Choroid plexus epithelial cell (primary cell): ENCODE data around the gene PRKN.

ENCODE experiments used
- DNase-seq: peaks from one replicate; pipeline ENCODE4 v3.0.0-alpha.2; 2010; ENCODE audit warnings: low read depth
- H3K4me3 ChIP-seq: 2 replicates; pipeline ENCODE4 v1.5.1; 2011; ENCODE audit warnings: low read depth, mild to moderate bottlenecking, control low read depth, low read length, moderate library complexity
- CTCF ChIP-seq: conservative IDR thresholded peaks from 2 replicates; pipeline ENCODE4 v1.5.1; 2011; ENCODE audit warnings: low read depth, mild to moderate bottlenecking, control low read depth, inconsistent platforms, low read length, moderate library complexity

Gene PRKN

GRCh38 chr6:161354956-161355355, 1372.6 kb downstream of the PRKN start:
- no peak for DNase-seq
- no peak for TF ChIP-seq CTCF
- H3K4me3 ChIP-seq = no peak overlapping the region

- no peak overlapping the region for H3K4me3 ChIP-seq
- DNase-seq = no peak
- TF ChIP-seq CTCF = no peak
Measured at GRCh38 chr6:161354276-161354840, 1373.2 kb downstream of the PRKN start.

GRCh38 chr6:161353208-161353613, 1374.4 kb downstream of the PRKN start:
- H3K4me3 ChIP-seq = no peak overlapping the region
- TF ChIP-seq CTCF = no peak
- peak; percentile 47 for DNase-seq

GRCh38 chr6:161351858-161352257, 1375.7 kb downstream of the PRKN start:
- H3K4me3 ChIP-seq = no peak overlapping the region
- DNase-seq = no peak
- TF ChIP-seq CTCF = no peak

GRCh38 chr6:161349886-161350285, 1377.7 kb downstream of the PRKN start:
- no peak for TF ChIP-seq CTCF
- no peak overlapping the region for H3K4me3 ChIP-seq
- DNase-seq = no peak

GRCh38 chr6:161348628-161348994, 1379.0 kb downstream of the PRKN start:
- H3K4me3 ChIP-seq = no peak overlapping the region
- TF ChIP-seq CTCF = no peak
- no peak for DNase-seq

- no peak overlapping the region for H3K4me3 ChIP-seq
- no peak for TF ChIP-seq CTCF
- DNase-seq = no peak
Measured at GRCh38 chr6:161347988-161348627, 1379.5 kb downstream of the PRKN start.
